Neural cell (in vitro differentiated cells): Measurements from ENCODE around the gene KITLG. TPM values are rescaled to one million over a fixed set of nuclear protein-coding genes. Genes with fewer than 3 reads are reported as not detected.
A peak's percentile ranks its signal among the peaks of the same experiment; 100 is the strongest.

ENCODE experiments used
- H2AFZ ChIP-seq: fragments of 200-600, 300-800 bp; sonication (generic), shearing (Covaris generic); 2 replicates; pipeline ENCODE4 v1.6.0; 2014; ENCODE audit warnings: low read depth, mild to moderate bottlenecking, antibody characterized with exemption, low read length, moderate library complexity
- H3F3A ChIP-seq: fragments of 200-600 bp; shearing (Covaris generic); 2 replicates; pipeline ENCODE4 v1.6.1; 2016; ENCODE audit warnings: mild to moderate bottlenecking, moderate library complexity, mixed read lengths, antibody characterized with exemption, low read length; ENCODE audit not compliant: insufficient read depth, poor library complexity, severe bottlenecking
- H3K27ac ChIP-seq: fragments of 200-600, 300-800 bp; sonication (generic), shearing (Covaris generic); 2 replicates; pipeline ENCODE4 v1.5.1; 2014; ENCODE audit warnings: mild to moderate bottlenecking, low read length, moderate library complexity
- H3K27me3 ChIP-seq: fragments of 300-800, 200-600 bp; sonication (generic), shearing (Covaris generic); 2 replicates; pipeline ENCODE4 v1.6.0; 2014; ENCODE audit warnings: mild to moderate bottlenecking, low read depth, low read length, moderate library complexity; ENCODE audit not compliant: insufficient read depth
- H3K36me3 ChIP-seq: fragments of 300-800, 200-600 bp; sonication (generic), shearing (Covaris generic); 2 replicates; pipeline ENCODE4 v1.5.1; 2014; ENCODE audit warnings: mild to moderate bottlenecking, antibody characterized with exemption, low read length, moderate library complexity; ENCODE audit not compliant: insufficient read depth
- H3K4me2 ChIP-seq: fragments of 300-800, 200-600 bp; sonication (generic), shearing (Covaris generic); 2 replicates; pipeline ENCODE4 v1.6.0; 2014; ENCODE audit warnings: mild to moderate bottlenecking, low read length
- H3K4me3 ChIP-seq: fragments of 300-800, 200-600 bp; sonication (generic), shearing (Covaris generic); 2 replicates; pipeline ENCODE4 v1.5.1; 2014; ENCODE audit warnings: mild to moderate bottlenecking, low read length, moderate library complexity
- H3K79me2 ChIP-seq: fragments of 200-600 bp; shearing (Covaris generic); replicated peaks from 2 replicates; pipeline ENCODE4 v1.6.0; 2014; ENCODE audit warnings: mild to moderate bottlenecking, low read length, moderate library complexity; ENCODE audit not compliant: insufficient read depth
- H3K9ac ChIP-seq: fragments of 300-800, 200-600 bp; sonication (generic), shearing (Covaris generic); 2 replicates; pipeline ENCODE4 v1.6.1; 2016; ENCODE audit warnings: mild to moderate bottlenecking, low read length, mixed read lengths
- H3K9me2 ChIP-seq: fragments of 200-600 bp; shearing (Covaris generic); 2 replicates; pipeline ENCODE4 v1.6.1; 2016; ENCODE audit warnings: mild to moderate bottlenecking, low read length, mixed read lengths; ENCODE audit not compliant: insufficient read depth
- H3K9me3 ChIP-seq: fragments of 200-600, 300-800 bp; sonication (generic), shearing (Covaris generic); 2 replicates; pipeline ENCODE4 v1.6.1; 2016; ENCODE audit warnings: mild to moderate bottlenecking, mixed run types, low read length, moderate library complexity, mixed read lengths
- H4K20me1 ChIP-seq: fragments of 200-600 bp; shearing (Covaris generic); 2 replicates; pipeline ENCODE4 v1.6.1; 2016; ENCODE audit warnings: mild to moderate bottlenecking, mixed run types; ENCODE audit not compliant: insufficient read depth
- EP300 ChIP-seq: fragments of 450-650 bp; conservative IDR thresholded peaks from 2 replicates; pipeline ENCODE4 v1.6.1; 2014; ENCODE audit warnings: antibody characterized with exemption, mild to moderate bottlenecking, moderate library complexity; ENCODE audit not compliant: poor library complexity, severe bottlenecking
- MXI1 ChIP-seq: fragments of 450-650 bp; conservative IDR thresholded peaks from 2 replicates; pipeline ENCODE4 v1.6.1; 2014; ENCODE audit warnings: antibody characterized with exemption, mild to moderate bottlenecking; ENCODE audit not compliant: poor library complexity, severe bottlenecking
- POLR2AphosphoS5 ChIP-seq: IDR thresholded peaks from 2 replicates; pipeline ENCODE4 v1.6.1; 2012
- RAD21 ChIP-seq: fragments of 450-650 bp; conservative IDR thresholded peaks from 2 replicates; pipeline ENCODE4 v1.6.1; 2014; ENCODE audit warnings: antibody characterized with exemption, mild to moderate bottlenecking, moderate library complexity
- SMC3 ChIP-seq: fragments of 450-650 bp; conservative IDR thresholded peaks from 2 replicates; pipeline ENCODE4 v1.6.1; 2014; ENCODE audit warnings: antibody characterized with exemption, mild to moderate bottlenecking, moderate library complexity; ENCODE audit not compliant: poor library complexity
- TAF1 ChIP-seq: IDR thresholded peaks from 2 replicates; pipeline ENCODE4 v1.6.1; 2012; ENCODE audit warnings: low read depth
- polyA plus RNA-seq: library from polyadenylated mRNA; depleted of rRNA; stranded (reverse); fragments of >200 nt; gene quantifications from 2 replicates; pipeline ENCODE4 v1.2.3, GENCODE V29; 2014
- TF ChIP-seq, protein P1 (sequence below): IDR thresholded peaks from 2 replicates; pipeline ENCODE4 v1.6.1; 2012; ENCODE audit warnings: borderline replicate concordance
- TF ChIP-seq, protein P2 (sequence below): fragments of 450-650 bp; IDR thresholded peaks from 2 replicates; pipeline ENCODE4 v1.5.1; 2014; ENCODE audit warnings: antibody characterized with exemption, mild to moderate bottlenecking, moderate library complexity; ENCODE audit not compliant: poor library complexity, severe bottlenecking

KITLG gene
- polyA plus RNA-seq, 1 donor from 2014 or later, result 6.2 TPM

DNA sequence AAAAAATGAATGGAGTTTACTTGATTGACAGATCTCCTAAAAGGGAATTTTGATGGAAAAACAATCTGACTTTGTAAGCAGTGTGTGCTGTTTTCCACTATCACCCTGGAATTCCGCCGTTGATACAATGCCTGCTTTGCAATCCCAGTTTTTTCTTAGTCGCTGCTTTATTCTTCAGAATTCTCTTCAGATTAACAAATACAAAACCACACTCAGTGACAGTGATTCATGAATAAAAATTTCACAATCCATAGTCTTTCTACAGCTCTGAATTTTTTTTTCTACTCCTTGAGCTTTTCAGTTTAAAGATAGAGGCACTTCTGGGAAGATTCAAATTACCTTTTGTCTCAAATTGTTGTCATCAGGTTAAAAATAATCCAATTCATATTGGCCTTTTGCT, 44.6 kb upstream of the KITLG start:
- Histone ChIP-seq H3K9me3 (no peaks in the 10 kb centered on the region), H3K4me2 (no peak overlapping the region), H2AFZ (no peak overlapping the region), H3K27me3 (no peaks in the 10 kb centered on the region), H3K9ac (no peak overlapping the region), H3K4me3 (no peak overlapping the region), H4K20me1 (no peaks in the 10 kb centered on the region), H3K9me2 (no peaks in the 10 kb centered on the region), H3K27ac (no peak overlapping the region), H3K36me3 (no peaks in the 10 kb centered on the region), H3F3A (no peaks in the 10 kb centered on the region), H3K79me2 (no peaks in the 10 kb centered on the region)
- no peak for TF ChIP-seq POLR2AphosphoS5
- TF ChIP-seq, protein P1, sequence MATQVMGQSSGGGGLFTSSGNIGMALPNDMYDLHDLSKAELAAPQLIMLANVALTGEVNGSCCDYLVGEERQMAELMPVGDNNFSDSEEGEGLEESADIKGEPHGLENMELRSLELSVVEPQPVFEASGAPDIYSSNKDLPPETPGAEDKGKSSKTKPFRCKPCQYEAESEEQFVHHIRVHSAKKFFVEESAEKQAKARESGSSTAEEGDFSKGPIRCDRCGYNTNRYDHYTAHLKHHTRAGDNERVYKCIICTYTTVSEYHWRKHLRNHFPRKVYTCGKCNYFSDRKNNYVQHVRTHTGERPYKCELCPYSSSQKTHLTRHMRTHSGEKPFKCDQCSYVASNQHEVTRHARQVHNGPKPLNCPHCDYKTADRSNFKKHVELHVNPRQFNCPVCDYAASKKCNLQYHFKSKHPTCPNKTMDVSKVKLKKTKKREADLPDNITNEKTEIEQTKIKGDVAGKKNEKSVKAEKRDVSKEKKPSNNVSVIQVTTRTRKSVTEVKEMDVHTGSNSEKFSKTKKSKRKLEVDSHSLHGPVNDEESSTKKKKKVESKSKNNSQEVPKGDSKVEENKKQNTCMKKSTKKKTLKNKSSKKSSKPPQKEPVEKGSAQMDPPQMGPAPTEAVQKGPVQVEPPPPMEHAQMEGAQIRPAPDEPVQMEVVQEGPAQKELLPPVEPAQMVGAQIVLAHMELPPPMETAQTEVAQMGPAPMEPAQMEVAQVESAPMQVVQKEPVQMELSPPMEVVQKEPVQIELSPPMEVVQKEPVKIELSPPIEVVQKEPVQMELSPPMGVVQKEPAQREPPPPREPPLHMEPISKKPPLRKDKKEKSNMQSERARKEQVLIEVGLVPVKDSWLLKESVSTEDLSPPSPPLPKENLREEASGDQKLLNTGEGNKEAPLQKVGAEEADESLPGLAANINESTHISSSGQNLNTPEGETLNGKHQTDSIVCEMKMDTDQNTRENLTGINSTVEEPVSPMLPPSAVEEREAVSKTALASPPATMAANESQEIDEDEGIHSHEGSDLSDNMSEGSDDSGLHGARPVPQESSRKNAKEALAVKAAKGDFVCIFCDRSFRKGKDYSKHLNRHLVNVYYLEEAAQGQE, result peak; percentile 31

DNA sequence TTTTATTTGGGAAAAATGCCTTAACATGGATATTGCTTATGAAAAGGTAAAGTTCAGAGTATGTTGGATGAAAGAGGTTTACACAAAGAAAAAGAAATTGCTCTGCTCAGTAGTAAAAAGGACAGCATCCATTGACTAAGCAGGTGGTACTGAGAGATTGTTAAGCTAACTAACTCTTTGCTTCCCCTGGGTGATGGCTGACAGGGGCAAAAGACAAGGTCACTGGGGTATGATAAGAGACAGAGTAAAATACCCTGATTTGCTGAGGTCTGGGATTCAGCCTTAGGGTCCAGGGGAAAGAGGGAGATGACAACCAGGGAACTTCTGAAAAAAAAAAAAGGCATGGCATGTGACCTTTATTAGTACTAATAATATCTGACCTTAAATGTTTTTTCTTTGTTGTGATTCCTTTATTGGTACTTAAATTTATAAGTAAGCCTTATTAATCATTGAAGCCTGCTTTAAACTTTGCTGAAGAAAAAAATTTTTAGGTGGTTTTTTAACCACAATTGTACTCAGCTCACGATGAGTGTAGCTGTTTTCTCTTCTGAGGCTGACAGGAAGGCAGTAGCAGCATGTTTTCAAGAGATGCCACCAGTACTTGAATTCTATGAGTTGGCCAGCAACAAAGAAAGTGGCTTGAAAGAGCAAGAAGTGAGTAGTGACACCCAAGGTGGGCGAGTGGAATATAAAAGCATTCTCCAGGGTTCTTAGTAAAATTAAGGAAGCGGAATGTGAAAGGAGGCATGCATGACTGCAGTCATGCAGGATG, 43.7 kb upstream of the KITLG start:
- Histone ChIP-seq H3K4me2 (no peak overlapping the region), H3K4me3 (no peak overlapping the region), H3K9me3 (no peaks in the 10 kb centered on the region), H3F3A (no peaks in the 10 kb centered on the region), H3K36me3 (no peaks in the 10 kb centered on the region), H2AFZ (no peak overlapping the region), H3K9ac (no peak overlapping the region), H3K79me2 (no peaks in the 10 kb centered on the region), H4K20me1 (no peaks in the 10 kb centered on the region), H3K9me2 (no peaks in the 10 kb centered on the region), H3K27ac (no peak overlapping the region), H3K27me3 (no peaks in the 10 kb centered on the region)
- TF ChIP-seq EP300 (no peak), SMC3 (no peak), MXI1 (no peak), TAF1 (no peak), POLR2AphosphoS5 (no peak), RAD21 (no peak)
- TF ChIP-seq, protein P1, result no peak
- TF ChIP-seq, protein P2, sequence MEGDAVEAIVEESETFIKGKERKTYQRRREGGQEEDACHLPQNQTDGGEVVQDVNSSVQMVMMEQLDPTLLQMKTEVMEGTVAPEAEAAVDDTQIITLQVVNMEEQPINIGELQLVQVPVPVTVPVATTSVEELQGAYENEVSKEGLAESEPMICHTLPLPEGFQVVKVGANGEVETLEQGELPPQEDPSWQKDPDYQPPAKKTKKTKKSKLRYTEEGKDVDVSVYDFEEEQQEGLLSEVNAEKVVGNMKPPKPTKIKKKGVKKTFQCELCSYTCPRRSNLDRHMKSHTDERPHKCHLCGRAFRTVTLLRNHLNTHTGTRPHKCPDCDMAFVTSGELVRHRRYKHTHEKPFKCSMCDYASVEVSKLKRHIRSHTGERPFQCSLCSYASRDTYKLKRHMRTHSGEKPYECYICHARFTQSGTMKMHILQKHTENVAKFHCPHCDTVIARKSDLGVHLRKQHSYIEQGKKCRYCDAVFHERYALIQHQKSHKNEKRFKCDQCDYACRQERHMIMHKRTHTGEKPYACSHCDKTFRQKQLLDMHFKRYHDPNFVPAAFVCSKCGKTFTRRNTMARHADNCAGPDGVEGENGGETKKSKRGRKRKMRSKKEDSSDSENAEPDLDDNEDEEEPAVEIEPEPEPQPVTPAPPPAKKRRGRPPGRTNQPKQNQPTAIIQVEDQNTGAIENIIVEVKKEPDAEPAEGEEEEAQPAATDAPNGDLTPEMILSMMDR, result no peak
